HepG2 (cell line): ENCODE data around the gene CCDC93. TPM values are rescaled to one million over a fixed set of nuclear protein-coding genes. Genes with fewer than 3 reads are reported as not detected.

Experiments used
- ATAC-seq: fragments of 200-7000 bp; cut with Tn5 transposase; 3 replicates; pipeline ENCODE4 v1.9.1; 2020; ENCODE audit warnings: mild to moderate bottlenecking, moderate library complexity
- BruUV-seq: library from RNA; stranded (reverse); fragments of 400-500 nt; replicated peaks from 2 replicates; lab custom pipeline; 2021; lab: Mats Ljungman, UMichigan
- CTCF ChIA-PET: fragments of 300-600 bp; formaldehyde crosslinking; extraction: SDS; loops from one replicate; lab custom pipeline; 2021; ENCODE audit warnings: low total read pairs, inconsistent platforms, low intra/inter-chr PET ratio; lab: Yijun Ruan, JAX
- POLR2A ChIA-PET: fragments of 350-600 bp; sonication (Branson Sonifier 250); formaldehyde crosslinking; loops from one replicate; lab custom pipeline; 2020; ENCODE audit warnings: antibody characterized with exemption, inconsistent platforms; lab: Yijun Ruan, JAX
- DNase-seq: peaks from one replicate; pipeline ENCODE4 v3.0.0-alpha.2; 2015; ENCODE audit warnings: low spot score
- FAIRE-seq: peaks from 3 replicates; lab custom pipeline; 2011; peaks lifted over from hg19 to GRCh38; lab: Jason Lieb, UNC
- H2AFZ ChIP-seq: one replicate; pipeline ENCODE4 v1.6.1; 2011; ENCODE audit warnings: low read length, inconsistent platforms
- H3K27ac ChIP-seq: fragments of 300-600 bp; 3 replicates; pipeline ENCODE4 v1.8.0; 2011; ENCODE audit warnings: mixed run types, mild to moderate bottlenecking, mixed read lengths, low read length, inconsistent platforms; ENCODE audit not compliant: insufficient read depth; ENCODE audit errors: extremely low read length
- H3K27me3 ChIP-seq, 2 experiments: fragments of 200-600 bp in 1 of 2; 2 replicates in 1 of 2; 3 replicates in 1 of 2; pipeline versions ENCODE4 v1.6.0 to v1.8.0; 2011; ENCODE audit warnings: low read length in 2 of 2, mild to moderate bottlenecking in 2 of 2, moderate library complexity in 2 of 2, inconsistent platforms in 1 of 2; ENCODE audit not compliant: insufficient read depth in 2 of 2, control insufficient read depth in 1 of 2
- H3K36me3 ChIP-seq, 2 experiments: fragments of 200-600 bp in 1 of 2; replicated peaks in 1 of 2; 2 replicates in 1 of 2; 3 replicates in 1 of 2; pipeline versions ENCODE4 v1.5.1 to v1.8.0; 2011; ENCODE audit warnings: low read length in 2 of 2, inconsistent platforms in 1 of 2; ENCODE audit not compliant: insufficient read depth in 2 of 2, control insufficient read depth in 1 of 2
- H3K4me1 ChIP-seq: 2 replicates; pipeline ENCODE4 v1.5.1; 2012; ENCODE audit warnings: low read length, inconsistent platforms; ENCODE audit not compliant: insufficient read depth
- H3K4me2 ChIP-seq: 2 replicates; pipeline ENCODE4 v1.6.0; 2011; ENCODE audit warnings: low read depth, low read length, inconsistent platforms
- H3K4me3 ChIP-seq, 3 experiments: fragments of 200-600 bp in 1 of 3; sonication (generic), shearing (Covaris generic) in 1 of 3; replicated peaks in 1 of 3; 2 replicates each; pipeline ENCODE4 v1.5.1; 2011 to 2016; ENCODE audit warnings: low read length in 3 of 3, inconsistent platforms in 2 of 3, low read depth in 2 of 3, mild to moderate bottlenecking in 2 of 3, control low read depth in 1 of 3, mixed read lengths in 1 of 3; ENCODE audit not compliant: insufficient read depth in 1 of 3
- H3K79me2 ChIP-seq: one replicate; pipeline ENCODE4 v1.6.1; 2011; ENCODE audit warnings: low read length, inconsistent platforms; ENCODE audit not compliant: insufficient read depth
- H3K9ac ChIP-seq: 2 replicates; pipeline ENCODE4 v1.6.0; 2011; ENCODE audit warnings: mild to moderate bottlenecking, low read depth, low read length, inconsistent platforms; ENCODE audit not compliant: insufficient read depth
- H3K9me3 ChIP-seq: 2 replicates; pipeline ENCODE4 v1.5.1; 2012; ENCODE audit warnings: mild to moderate bottlenecking, low read length
- H4K20me1 ChIP-seq: 2 replicates; pipeline ENCODE4 v1.6.0; 2011; ENCODE audit warnings: inconsistent platforms, mild to moderate bottlenecking, low read length, moderate library complexity; ENCODE audit not compliant: insufficient read depth
- AKNA ChIP-seq: sonication (generic); formaldehyde crosslinking; IDR thresholded peaks from 2 replicates; pipeline ENCODE4 v1.4.0; 2020; ENCODE audit warnings: missing genetic modification reagents, borderline replicate concordance
- GABPA ChIP-seq, 2 experiments: IDR thresholded peaks; 2 replicates each; pipeline ENCODE4 v1.6.1; 2011 to 2016; ENCODE audit warnings: low read depth in 2 of 2, low read length in 1 of 2, missing biosample characterization in 1 of 2, missing genetic modification characterization in 1 of 2
- GATAD1 ChIP-seq: IDR thresholded peaks from 2 replicates; pipeline ENCODE4 v1.6.1; 2016; ENCODE audit warnings: missing genetic modification reagents, missing compliant biosample characterization
- MLXIP ChIP-seq: sonication (generic); formaldehyde crosslinking; IDR thresholded peaks from 2 replicates; pipeline ENCODE4 v1.9.0; 2021; ENCODE audit warnings: missing genetic modification reagents, borderline replicate concordance
- WGBS: methylation state at CpG from one replicate; pipeline ENCODE4 v1.1.6; 2017; ENCODE audit warnings: low lambda C conversion rate; 5-methylcytosine and 5-hydroxymethylcytosine counted together
- in situ Hi-C: cut with HindIII; loops from 2 replicates; pipeline ENCODE4 v1.10.0; 2017; ENCODE audit warnings: low pct_unique_long_range_greater_than_20kb; ENCODE audit not compliant: extremely low pct_ligation_motif_present
- intact Hi-C: fragments of 100-400 bp; cut with micrococcal nuclease; formaldehyde crosslinking; loops from one replicate; pipeline ENCODE4 v1.10.0; 2022; ENCODE audit not compliant: unreplicated experiment
- polyA plus RNA-seq, 8 experiments: library from polyadenylated mRNA; depleted of rRNA in 3 of 8; stranded (reverse) in 7 of 8; unstranded in 1 of 8; fragments of >200 nt; fragmentation: Illumina TruSeq in 4 of 8; extraction: Trizol in 4 of 8; gene quantifications; 2 replicates each; pipeline versions ENCODE4 v1.2.1 to v1.2.3, GENCODE V29; 2011 to 2016; ENCODE audit warnings: low read depth in 4 of 8, missing spikeins in 1 of 8, mixed read lengths in 1 of 8; ENCODE audit not compliant: insufficient read depth in 1 of 8
- total RNA-seq, 5 experiments: library from RNA; depleted of rRNA; stranded (reverse); fragments of >200 nt; fragmentation: Illumina TruSeq; extraction: Trizol; gene quantifications; 2 replicates each; pipeline ENCODE4 v1.2.3, GENCODE V29; 2016; ENCODE audit warnings: low read depth in 1 of 5

The CCDC93 gene
- total and polyA plus RNA-seq, 2 of the 13 experiments (the other 11 are each of a cell fraction or from before 2014, with no cell fraction given): 37.2 to 53.2 TPM

GRCh38 chr2:118044854-118045253 is 31.0 kb upstream of the CCDC93 start:
- Histone ChIP-seq H3K9me3 (no peaks in the 10 kb centered on the region), H2AFZ (no peak overlapping the region), H4K20me1 (no peaks in the 10 kb centered on the region), H3K9ac (no peak overlapping the region), H3K4me2 (no peak overlapping the region), H3K4me1 (peaks cover 18% of the 10 kb centered on the region; the same call in 1 of the 2 replicates), H3K27ac (no peak overlapping the region), H3K27me3 (0 out of 5 replicates have a peak, but pooled peaks cover 0 to 13% of the 10 kb centered on the region in 2 experiments), H3K79me2 (no peaks in the 10 kb centered on the region)
- FAIRE-seq (no peak), DNase-seq (no peak), ATAC-seq (no peak)
- intact Hi-C loops: loop anchor here (5.0 kb wide), 3 partner anchors 142 to 817 kb away; no protein-coding TSS in a partner anchor
- CTCF ChIA-PET: no interaction called here
- WGBS: 32% methylated on average over 2 of the region's 2 CpGs
- no peak for TF ChIP-seq AKNA (CRISPR knock-in tag)
- no peak for TF ChIP-seq GABPA (IDR thresholded peaks at IDR 0.05; ENCODE audit: low read depth, low read length)
- TF ChIP-seq GABPA (CRISPR knock-in tag; IDR thresholded peaks at IDR 0.05; ENCODE audit: low read depth): no peak
- no peak for TF ChIP-seq MLXIP (CRISPR knock-in tag)
- TF ChIP-seq GATAD1 (CRISPR knock-in tag): no peak
- TF ChIP-seq, all 625 proteins: peak for 0
- H3K4me3 ChIP-seq: no peak overlapping the region
- in situ Hi-C loops: loop anchor here (10.0 kb wide), 1 partner anchor 810 kb away; no protein-coding TSS in a partner anchor
- no TSS peak for BruUV-seq
- H3K36me3 ChIP-seq: no peaks in the 10 kb centered on the region
- POLR2A ChIA-PET: no interaction called here
